ENCODE results near the gene ATE1. TPM values are rescaled to one million over a fixed set of nuclear protein-coding genes. Genes with fewer than 3 reads are reported as not detected.

Gene ATE1
- total RNA-seq, 2 experiments from 2014 or later: 26.6 to 28.1 TPM

DNA sequence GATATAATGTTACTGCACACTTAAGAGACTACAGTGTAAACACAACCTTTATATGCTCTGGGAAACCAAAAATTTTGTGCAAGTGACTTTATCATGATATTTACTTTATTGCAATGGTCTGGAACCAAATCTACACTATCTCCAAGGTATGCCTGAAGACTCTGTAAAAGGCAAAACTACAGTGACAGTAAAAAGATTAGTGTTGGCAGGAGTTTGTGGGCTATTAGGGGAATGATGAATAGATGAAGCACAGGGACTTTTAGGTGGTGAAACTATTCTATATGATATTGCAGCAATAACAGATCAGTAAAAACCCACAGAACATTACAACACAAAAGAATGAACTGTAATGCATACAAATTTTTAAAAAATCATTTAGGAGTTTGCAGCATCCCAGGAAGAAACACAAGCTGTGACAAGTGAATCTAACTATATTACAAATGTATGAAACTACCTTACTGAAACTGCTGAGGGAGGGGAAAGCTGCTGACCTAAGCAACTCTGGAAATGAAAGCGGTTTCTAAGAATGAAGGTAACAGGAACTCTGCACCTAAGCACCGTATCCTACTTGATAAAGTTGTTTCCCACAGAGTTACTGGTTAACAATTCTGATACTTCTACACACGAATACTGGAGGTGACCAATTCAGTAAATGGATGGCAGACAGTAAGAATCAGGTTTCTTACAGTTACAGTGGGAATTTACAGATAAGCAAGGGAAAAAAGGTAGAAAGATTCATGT is 82.6 kb downstream of the ATE1 start:
- H3K27me3 Mint-ChIP-seq: no peaks in the 10 kb centered on the region
- peaks cover 20% of the 10 kb centered on the region for H3K4me1 Mint-ChIP-seq
- peak; percentile 41 for DNase-seq
- H3K9me3 Mint-ChIP-seq (ENCODE audit: low read depth): peaks cover 15% of the 10 kb centered on the region
- CTCF ChIA-PET: interaction anchor here (1.1 to 1.5 kb wide), 2 partner anchors 19 to 22 kb away, joined by 3 to 4 read pairs; no protein-coding TSS in a partner anchor
- no peak for ATAC-seq
- H3K4me3 Mint-ChIP-seq: no peak overlapping the region
- H3K36me3 Mint-ChIP-seq: peaks cover 51% of the 10 kb centered on the region
- no peak overlapping the region for H3K27ac Mint-ChIP-seq

DNA sequence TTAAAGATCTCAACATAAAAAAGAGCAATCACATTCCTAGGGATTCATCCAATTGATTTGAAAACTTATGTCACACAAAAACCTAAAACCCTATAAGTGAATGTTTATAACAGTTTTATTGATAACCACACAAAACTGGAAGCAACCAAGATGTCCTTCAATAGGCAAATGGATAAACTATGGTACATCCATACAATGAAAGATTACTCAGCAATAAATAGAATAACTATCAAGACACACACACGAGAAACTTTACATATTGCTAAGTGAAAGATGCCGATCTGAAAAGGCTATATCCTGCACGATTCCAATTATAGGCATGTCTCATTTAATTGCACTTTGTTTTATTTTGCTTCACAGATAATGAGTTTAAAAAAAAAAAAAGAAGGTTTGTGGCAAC is 83.3 kb downstream of the ATE1 start:
- peaks cover 15% of the 10 kb centered on the region for H3K9me3 Mint-ChIP-seq (ENCODE audit: low read depth)
- no peak overlapping the region for H3K27ac Mint-ChIP-seq
- H3K27me3 Mint-ChIP-seq: no peaks in the 10 kb centered on the region
- H3K36me3 Mint-ChIP-seq: peaks cover 49% of the 10 kb centered on the region
- DNase-seq (no peak), ATAC-seq (no peak)
- H3K4me1 Mint-ChIP-seq: peaks cover 20% of the 10 kb centered on the region
- CTCF ChIA-PET: no interaction called here
- no peak overlapping the region for H3K4me3 Mint-ChIP-seq

- Mint-ChIP-seq H3K4me1 (peaks cover 23% of the 10 kb centered on the region), H3K9me3 (ENCODE audit: low read depth) (peaks cover 15% of the 10 kb centered on the region), H3K36me3 (peaks cover 46% of the 10 kb centered on the region), H3K27me3 (no peaks in the 10 kb centered on the region), H3K4me3 (no peak overlapping the region), H3K27ac (no peak overlapping the region)
- CTCF ChIA-PET: no interaction called here
- DNase-seq: no peak
- ATAC-seq: no peak
Measured at GRCh38 chr10:121843379-121843778, 84.5 kb downstream of the ATE1 start.

DNA sequence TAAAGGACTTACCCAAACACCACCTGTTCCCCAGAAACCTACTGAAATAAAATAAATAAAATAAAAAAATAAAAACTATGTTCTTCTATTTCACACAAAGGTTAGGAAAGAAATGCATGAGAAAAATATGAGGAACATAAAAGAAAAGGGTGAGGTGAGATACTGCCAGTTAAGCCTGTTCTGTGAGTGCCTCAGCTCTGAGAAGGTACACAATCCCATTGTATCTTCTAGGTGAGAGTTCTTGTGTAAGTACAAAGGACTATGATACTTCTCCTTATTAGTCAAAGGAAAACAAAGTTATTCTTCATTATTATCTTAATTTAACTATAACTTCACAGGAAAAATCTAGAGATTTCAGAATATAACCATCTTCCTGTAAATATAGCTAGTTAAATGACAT is 86.0 kb downstream of the ATE1 start:
- H3K36me3 Mint-ChIP-seq: peaks cover 40% of the 10 kb centered on the region
- H3K4me1 Mint-ChIP-seq: peaks cover 23% of the 10 kb centered on the region
- CTCF ChIA-PET: no interaction called here

GRCh38 chr10:121838931-121839330 is 88.9 kb downstream of the ATE1 start:
- Mint-ChIP-seq H3K4me1 (peaks cover 3% of the 10 kb centered on the region), H3K27me3 (no peaks in the 10 kb centered on the region), H3K36me3 (peaks cover 20% of the 10 kb centered on the region), H3K27ac (no peak overlapping the region), H3K4me3 (no peak overlapping the region), H3K9me3 (ENCODE audit: low read depth) (peaks cover 3% of the 10 kb centered on the region)
- CTCF ChIA-PET: no interaction called here
- no peak for ATAC-seq
- peak; percentile 41 for DNase-seq

More for the DNA sequence above, 86.0 kb downstream of the ATE1 start:
- no peak overlapping the region for H3K4me3 Mint-ChIP-seq
- no peaks in the 10 kb centered on the region for H3K27me3 Mint-ChIP-seq
- no peak overlapping the region for H3K27ac Mint-ChIP-seq
- peaks cover 15% of the 10 kb centered on the region for H3K9me3 Mint-ChIP-seq (ENCODE audit: low read depth)
- ATAC-seq: no peak
- DNase-seq: no peak

- no peaks in the 10 kb centered on the region for H3K9me3 Mint-ChIP-seq (ENCODE audit: low read depth)
- peaks cover 18% of the 10 kb centered on the region for H3K36me3 Mint-ChIP-seq
- no peaks in the 10 kb centered on the region for H3K27me3 Mint-ChIP-seq
- ATAC-seq: no peak
- CTCF ChIA-PET: no interaction called here
- DNase-seq: no peak
- H3K4me3 Mint-ChIP-seq: no peak overlapping the region
- peaks cover 3% of the 10 kb centered on the region for H3K4me1 Mint-ChIP-seq
- no peak overlapping the region for H3K27ac Mint-ChIP-seq
Measured at GRCh38 chr10:121838149-121838548, 89.7 kb downstream of the ATE1 start.

GRCh38 chr10:121836171-121836570 is 91.7 kb downstream of the ATE1 start:
- Mint-ChIP-seq H3K4me3 (no peak overlapping the region), H3K27ac (no peak overlapping the region), H3K27me3 (no peaks in the 10 kb centered on the region), H3K9me3 (ENCODE audit: low read depth) (no peaks in the 10 kb centered on the region), H3K36me3 (peaks cover 13% of the 10 kb centered on the region), H3K4me1 (peaks cover 3% of the 10 kb centered on the region)
- ATAC-seq (no peak), DNase-seq (no peak)
- CTCF ChIA-PET: interaction anchor here (1.2 to 1.5 kb wide), 2 partner anchors 12 to 50 kb away, joined by 3 to 7 read pairs; no protein-coding TSS in a partner anchor

DNA sequence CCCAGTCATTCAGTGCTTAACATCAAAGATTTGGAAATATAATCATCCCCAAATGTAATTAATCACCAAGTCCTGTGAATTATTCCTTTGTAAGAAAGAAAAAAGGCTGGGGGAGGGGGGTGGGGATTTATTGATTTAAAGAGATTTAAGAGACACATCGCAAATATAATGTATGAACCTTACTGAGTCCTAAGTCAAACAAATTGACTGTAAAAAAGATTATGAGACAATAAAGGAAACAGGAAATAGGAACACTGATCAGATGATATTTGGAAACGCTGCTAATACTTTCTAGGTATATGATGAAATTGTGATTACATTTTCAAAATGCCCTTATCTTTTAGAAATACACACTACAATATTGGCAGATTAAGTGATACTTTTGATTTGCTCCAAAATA is 92.5 kb downstream of the ATE1 start:
- H3K27ac Mint-ChIP-seq: no peak overlapping the region
- H3K4me1 Mint-ChIP-seq: peaks cover 3% of the 10 kb centered on the region
- DNase-seq (no peak), ATAC-seq (no peak)
- no peaks in the 10 kb centered on the region for H3K9me3 Mint-ChIP-seq (ENCODE audit: low read depth)
- no peak overlapping the region for H3K4me3 Mint-ChIP-seq
- H3K36me3 Mint-ChIP-seq: peaks cover 13% of the 10 kb centered on the region
- no peaks in the 10 kb centered on the region for H3K27me3 Mint-ChIP-seq
- CTCF ChIA-PET: interaction anchor here (2.5 kb wide), 1 partner anchor 12 kb away, joined by 10 read pairs; no protein-coding TSS in a partner anchor

GRCh38 chr10:121834757-121835156 is 93.1 kb downstream of the ATE1 start:
- CTCF ChIA-PET: interaction anchor here (2.5 kb wide), 1 partner anchor 11 kb away, joined by 10 read pairs; no protein-coding TSS in a partner anchor
- ATAC-seq: no peak

GRCh38 chr10:121833387-121833786 is 94.4 kb downstream of the ATE1 start:
- no peaks in the 10 kb centered on the region for H3K4me1 Mint-ChIP-seq
- no peaks in the 10 kb centered on the region for H3K27me3 Mint-ChIP-seq
- H3K27ac Mint-ChIP-seq: no peak overlapping the region
- no peaks in the 10 kb centered on the region for H3K9me3 Mint-ChIP-seq (ENCODE audit: low read depth)
- H3K4me3 Mint-ChIP-seq: no peak overlapping the region
- CTCF ChIA-PET: interaction anchor here (2.5 kb wide), 1 partner anchor 10 kb away, joined by 10 read pairs; no protein-coding TSS in a partner anchor
- peaks cover 19% of the 10 kb centered on the region for H3K36me3 Mint-ChIP-seq
- DNase-seq (no peak), ATAC-seq (no peak)

More at GRCh38 chr10:121834757-121835156, 93.1 kb downstream of the ATE1 start:
- no peak overlapping the region for H3K4me3 Mint-ChIP-seq
- no peaks in the 10 kb centered on the region for H3K9me3 Mint-ChIP-seq (ENCODE audit: low read depth)
- peaks cover 3% of the 10 kb centered on the region for H3K4me1 Mint-ChIP-seq
- DNase-seq: no peak
- H3K27me3 Mint-ChIP-seq: no peaks in the 10 kb centered on the region
- H3K36me3 Mint-ChIP-seq: peaks cover 14% of the 10 kb centered on the region
- H3K27ac Mint-ChIP-seq: no peak overlapping the region

GRCh38 chr10:121832647-121833046 is 95.2 kb downstream of the ATE1 start:
- no peaks in the 10 kb centered on the region for H3K9me3 Mint-ChIP-seq (ENCODE audit: low read depth)
- H3K27ac Mint-ChIP-seq: no peak overlapping the region
- no peaks in the 10 kb centered on the region for H3K27me3 Mint-ChIP-seq
- ATAC-seq: no peak
- H3K4me3 Mint-ChIP-seq: no peak overlapping the region
- DNase-seq: no peak
- H3K4me1 Mint-ChIP-seq: no peaks in the 10 kb centered on the region
- H3K36me3 Mint-ChIP-seq: peaks cover 26% of the 10 kb centered on the region
- CTCF ChIA-PET: interaction anchor here (2.5 kb wide), 1 partner anchor 9 kb away, joined by 10 read pairs; no protein-coding TSS in a partner anchor

DNA sequence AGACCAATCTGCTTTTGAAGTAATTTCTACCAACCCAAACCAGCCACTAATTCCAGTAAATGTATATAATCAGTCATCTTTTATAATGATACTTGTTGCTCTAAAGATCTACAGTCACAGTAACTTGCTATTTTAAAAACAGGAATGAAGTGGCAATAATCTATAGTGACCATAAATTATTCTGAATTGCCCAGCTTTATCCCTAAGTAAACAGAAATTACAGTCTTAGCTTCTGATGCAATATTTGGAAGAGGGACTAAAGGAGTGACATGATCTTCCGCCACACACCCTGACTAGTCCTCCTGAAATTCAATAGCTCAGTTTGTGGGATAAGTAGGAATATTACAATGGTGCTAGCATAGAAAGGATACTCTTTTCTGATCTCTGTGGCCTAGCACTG is 96.1 kb downstream of the ATE1 start:
- no peaks in the 10 kb centered on the region for H3K4me1 Mint-ChIP-seq
- H3K36me3 Mint-ChIP-seq: peaks cover 30% of the 10 kb centered on the region

DNA sequence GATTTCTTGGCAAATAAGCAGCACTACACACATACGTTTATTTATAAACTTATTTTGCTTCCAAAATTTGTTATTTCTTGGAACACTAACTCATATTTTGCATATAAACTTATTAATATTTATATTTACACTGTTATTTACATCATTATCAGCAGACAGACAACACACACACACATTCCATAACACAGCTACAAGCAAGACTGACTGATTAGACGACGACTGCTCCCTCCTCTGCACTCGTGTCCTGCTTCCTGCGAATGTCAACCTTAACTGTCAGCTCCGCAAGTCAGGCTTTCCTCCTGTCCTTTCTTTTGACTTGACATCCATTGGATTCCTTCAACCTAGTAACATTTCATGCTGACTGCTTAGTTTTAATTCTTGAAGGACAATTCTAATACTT is 96.6 kb downstream of the ATE1 start:
- Mint-ChIP-seq H3K4me3 (no peak overlapping the region), H3K36me3 (peaks cover 31% of the 10 kb centered on the region), H3K27me3 (no peaks in the 10 kb centered on the region), H3K27ac (no peak overlapping the region), H3K4me1 (no peaks in the 10 kb centered on the region), H3K9me3 (ENCODE audit: low read depth) (peaks cover 2% of the 10 kb centered on the region)
- CTCF ChIA-PET: no interaction called here
- DNase-seq (no peak), ATAC-seq (no peak)

More for the DNA sequence above, 96.1 kb downstream of the ATE1 start:
- CTCF ChIA-PET: interaction anchor here (1.0 kb wide), 1 partner anchor 8 kb away, joined by 4 read pairs; no protein-coding TSS in a partner anchor
- H3K9me3 Mint-ChIP-seq (ENCODE audit: low read depth): peaks cover 2% of the 10 kb centered on the region
- ATAC-seq (no peak), DNase-seq (no peak)
- no peak overlapping the region for H3K4me3 Mint-ChIP-seq
- H3K27ac Mint-ChIP-seq: no peak overlapping the region
- no peaks in the 10 kb centered on the region for H3K27me3 Mint-ChIP-seq

- DNase-seq (no peak), ATAC-seq (no peak)
- Mint-ChIP-seq H3K4me3 (no peak overlapping the region), H3K27me3 (no peaks in the 10 kb centered on the region), H3K9me3 (ENCODE audit: low read depth) (peaks cover 2% of the 10 kb centered on the region), H3K27ac (no peak overlapping the region), H3K4me1 (no peaks in the 10 kb centered on the region), H3K36me3 (peaks cover 28% of the 10 kb centered on the region)
- CTCF ChIA-PET: interaction anchor here (0.8 kb wide), 1 partner anchor 56 kb away, joined by 3 read pairs; no protein-coding TSS in a partner anchor
Measured at GRCh38 chr10:121830101-121830500, 97.7 kb downstream of the ATE1 start.

All from activated CD8-positive, alpha-beta memory T cell treated with anti-CD3 and anti-CD28 coated beads, Interleukin-2, amount 10 ng/mL, durations not matched to agents 7 days and 5 days (primary cell).